Ovary (tissue), 3 donors: ENCODE results near the gene ATP1B2.

Experiments
- CTCF ChIP-seq, 3 donors: fragments of 450-650 bp in 2 of 3; fragments of 200-600 bp in 1 of 3; IDR thresholded peaks; one replicate each; pipeline versions ENCODE4 v1.5.1 to v1.8.0; 2016 to 2022; ENCODE audit warnings: antibody characterized with exemption in 3 of 3, mild to moderate bottlenecking in 1 of 3
- EP300 ChIP-seq: sonication (generic); formaldehyde crosslinking; IDR thresholded peaks from one replicate; pipeline ENCODE4 v1.6.1; 2017; ENCODE audit warnings: antibody characterized with exemption
- donor health status: DM: no; HTN: no; CAD: no.

GRCh38 chr17:7704601-7705268 is 54.0 kb downstream of the ATP1B2 start, which contains the start of gene EFNB3:
- TF ChIP-seq CTCF (IDR thresholded peaks at IDR 0.05) (no peak), EP300 (no peak)
